H1 (cell line): ENCODE measurements around the gene LRRC49. TPM values are rescaled to one million over a fixed set of nuclear protein-coding genes. Genes with fewer than 3 reads are reported as not detected.

Source experiments
- SIRT6 ChIP-seq: IDR thresholded peaks from one replicate; pipeline ENCODE4 v1.7.1; 2012; ENCODE audit warnings: low read length, inconsistent platforms
- polyA plus RNA-seq, 7 experiments: library from polyadenylated mRNA; depleted of rRNA in 3 of 7; stranded (reverse) in 5 of 7; unstranded in 2 of 7; fragments of >200 nt in 5 of 7; fragments of 200-250 nt in 2 of 7; gene quantifications; 1 replicate in 5 of 7; 2 replicates in 1 of 7; 4 replicates in 1 of 7; pipeline versions ENCODE4 v1.2.1 to v1.2.3, GENCODE V29; 2011 to 2013; ENCODE audit warnings: missing spikeins in 2 of 7, mixed read lengths in 2 of 7
- total RNA-seq: library from RNA; stranded (reverse); fragmentation: NEBNext Ultra II Directional; extraction: Animal tissue kit (Norgen Biotek cat#: 25700); gene quantifications from 2 replicates; pipeline ENCODE4 v1.2.1, GENCODE V29; 2021
- TF ChIP-seq, protein P1 (sequence below): fragments of 300-600 bp; sonication (generic); IDR thresholded peaks from 2 replicates; pipeline ENCODE4 v1.7.1; 2012; ENCODE audit warnings: low read length, moderate library complexity, mild to moderate bottlenecking, inconsistent platforms; ENCODE audit not compliant: insufficient replicate concordance

Gene LRRC49
- total and polyA plus RNA-seq, 2 of the 8 experiments (the other 6 are each of a cell fraction or from before 2014, with no cell fraction given), result 5.0 to 10.4 TPM

DNA sequence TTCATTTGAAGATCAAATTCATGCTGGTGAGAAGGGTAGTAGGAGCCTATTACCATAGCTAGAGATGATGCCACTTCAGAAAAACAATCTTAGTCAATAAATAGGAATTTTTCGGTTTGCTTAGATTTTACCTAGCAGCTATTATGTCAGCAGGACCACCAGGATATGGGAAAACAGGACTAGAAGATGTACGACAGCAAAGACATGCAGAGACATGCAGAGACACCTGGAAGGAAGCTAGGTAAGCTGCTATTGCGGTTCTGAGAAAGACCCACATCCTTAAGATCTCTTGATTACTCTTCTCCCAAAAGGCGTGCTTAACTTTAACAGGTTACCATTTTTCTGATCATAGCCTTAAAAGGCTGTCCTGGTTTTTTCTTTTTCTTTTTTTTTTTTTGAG is 157.8 kb downstream of the LRRC49 start (continued):
- TF ChIP-seq, protein P1, sequence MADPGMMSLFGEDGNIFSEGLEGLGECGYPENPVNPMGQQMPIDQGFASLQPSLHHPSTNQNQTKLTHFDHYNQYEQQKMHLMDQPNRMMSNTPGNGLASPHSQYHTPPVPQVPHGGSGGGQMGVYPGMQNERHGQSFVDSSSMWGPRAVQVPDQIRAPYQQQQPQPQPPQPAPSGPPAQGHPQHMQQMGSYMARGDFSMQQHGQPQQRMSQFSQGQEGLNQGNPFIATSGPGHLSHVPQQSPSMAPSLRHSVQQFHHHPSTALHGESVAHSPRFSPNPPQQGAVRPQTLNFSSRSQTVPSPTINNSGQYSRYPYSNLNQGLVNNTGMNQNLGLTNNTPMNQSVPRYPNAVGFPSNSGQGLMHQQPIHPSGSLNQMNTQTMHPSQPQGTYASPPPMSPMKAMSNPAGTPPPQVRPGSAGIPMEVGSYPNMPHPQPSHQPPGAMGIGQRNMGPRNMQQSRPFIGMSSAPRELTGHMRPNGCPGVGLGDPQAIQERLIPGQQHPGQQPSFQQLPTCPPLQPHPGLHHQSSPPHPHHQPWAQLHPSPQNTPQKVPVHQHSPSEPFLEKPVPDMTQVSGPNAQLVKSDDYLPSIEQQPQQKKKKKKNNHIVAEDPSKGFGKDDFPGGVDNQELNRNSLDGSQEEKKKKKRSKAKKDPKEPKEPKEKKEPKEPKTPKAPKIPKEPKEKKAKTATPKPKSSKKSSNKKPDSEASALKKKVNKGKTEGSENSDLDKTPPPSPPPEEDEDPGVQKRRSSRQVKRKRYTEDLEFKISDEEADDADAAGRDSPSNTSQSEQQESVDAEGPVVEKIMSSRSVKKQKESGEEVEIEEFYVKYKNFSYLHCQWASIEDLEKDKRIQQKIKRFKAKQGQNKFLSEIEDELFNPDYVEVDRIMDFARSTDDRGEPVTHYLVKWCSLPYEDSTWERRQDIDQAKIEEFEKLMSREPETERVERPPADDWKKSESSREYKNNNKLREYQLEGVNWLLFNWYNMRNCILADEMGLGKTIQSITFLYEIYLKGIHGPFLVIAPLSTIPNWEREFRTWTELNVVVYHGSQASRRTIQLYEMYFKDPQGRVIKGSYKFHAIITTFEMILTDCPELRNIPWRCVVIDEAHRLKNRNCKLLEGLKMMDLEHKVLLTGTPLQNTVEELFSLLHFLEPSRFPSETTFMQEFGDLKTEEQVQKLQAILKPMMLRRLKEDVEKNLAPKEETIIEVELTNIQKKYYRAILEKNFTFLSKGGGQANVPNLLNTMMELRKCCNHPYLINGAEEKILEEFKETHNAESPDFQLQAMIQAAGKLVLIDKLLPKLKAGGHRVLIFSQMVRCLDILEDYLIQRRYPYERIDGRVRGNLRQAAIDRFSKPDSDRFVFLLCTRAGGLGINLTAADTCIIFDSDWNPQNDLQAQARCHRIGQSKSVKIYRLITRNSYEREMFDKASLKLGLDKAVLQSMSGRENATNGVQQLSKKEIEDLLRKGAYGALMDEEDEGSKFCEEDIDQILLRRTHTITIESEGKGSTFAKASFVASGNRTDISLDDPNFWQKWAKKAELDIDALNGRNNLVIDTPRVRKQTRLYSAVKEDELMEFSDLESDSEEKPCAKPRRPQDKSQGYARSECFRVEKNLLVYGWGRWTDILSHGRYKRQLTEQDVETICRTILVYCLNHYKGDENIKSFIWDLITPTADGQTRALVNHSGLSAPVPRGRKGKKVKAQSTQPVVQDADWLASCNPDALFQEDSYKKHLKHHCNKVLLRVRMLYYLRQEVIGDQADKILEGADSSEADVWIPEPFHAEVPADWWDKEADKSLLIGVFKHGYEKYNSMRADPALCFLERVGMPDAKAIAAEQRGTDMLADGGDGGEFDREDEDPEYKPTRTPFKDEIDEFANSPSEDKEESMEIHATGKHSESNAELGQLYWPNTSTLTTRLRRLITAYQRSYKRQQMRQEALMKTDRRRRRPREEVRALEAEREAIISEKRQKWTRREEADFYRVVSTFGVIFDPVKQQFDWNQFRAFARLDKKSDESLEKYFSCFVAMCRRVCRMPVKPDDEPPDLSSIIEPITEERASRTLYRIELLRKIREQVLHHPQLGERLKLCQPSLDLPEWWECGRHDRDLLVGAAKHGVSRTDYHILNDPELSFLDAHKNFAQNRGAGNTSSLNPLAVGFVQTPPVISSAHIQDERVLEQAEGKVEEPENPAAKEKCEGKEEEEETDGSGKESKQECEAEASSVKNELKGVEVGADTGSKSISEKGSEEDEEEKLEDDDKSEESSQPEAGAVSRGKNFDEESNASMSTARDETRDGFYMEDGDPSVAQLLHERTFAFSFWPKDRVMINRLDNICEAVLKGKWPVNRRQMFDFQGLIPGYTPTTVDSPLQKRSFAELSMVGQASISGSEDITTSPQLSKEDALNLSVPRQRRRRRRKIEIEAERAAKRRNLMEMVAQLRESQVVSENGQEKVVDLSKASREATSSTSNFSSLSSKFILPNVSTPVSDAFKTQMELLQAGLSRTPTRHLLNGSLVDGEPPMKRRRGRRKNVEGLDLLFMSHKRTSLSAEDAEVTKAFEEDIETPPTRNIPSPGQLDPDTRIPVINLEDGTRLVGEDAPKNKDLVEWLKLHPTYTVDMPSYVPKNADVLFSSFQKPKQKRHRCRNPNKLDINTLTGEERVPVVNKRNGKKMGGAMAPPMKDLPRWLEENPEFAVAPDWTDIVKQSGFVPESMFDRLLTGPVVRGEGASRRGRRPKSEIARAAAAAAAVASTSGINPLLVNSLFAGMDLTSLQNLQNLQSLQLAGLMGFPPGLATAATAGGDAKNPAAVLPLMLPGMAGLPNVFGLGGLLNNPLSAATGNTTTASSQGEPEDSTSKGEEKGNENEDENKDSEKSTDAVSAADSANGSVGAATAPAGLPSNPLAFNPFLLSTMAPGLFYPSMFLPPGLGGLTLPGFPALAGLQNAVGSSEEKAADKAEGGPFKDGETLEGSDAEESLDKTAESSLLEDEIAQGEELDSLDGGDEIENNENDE, result no peak
- no peak for TF ChIP-seq SIRT6
